ENCODE data around the gene DGKI.

The DGKI gene

GRCh38 chr7:137396051-137396450 is 450.7 kb downstream of the DGKI start:
- no peak for DNase-seq

GRCh38 chr7:137395420-137395819 is 451.4 kb downstream of the DGKI start:
- DNase-seq, result no peak

GRCh38 chr7:137393570-137393969 is 453.2 kb downstream of the DGKI start:
- no peak for DNase-seq

- DNase-seq, result no peak
These were observed 456.7 kb downstream of the DGKI start for GRCh38 chr7:137390076-137390475.

GRCh38 chr7:137388916-137389315 is 457.9 kb downstream of the DGKI start:
- DNase-seq, result no peak

- no peak for DNase-seq
These were observed 459.8 kb downstream of the DGKI start for GRCh38 chr7:137386966-137387365.

GRCh38 chr7:137381045-137381444 is 465.7 kb downstream of the DGKI start:
- DNase-seq, result no peak

GRCh38 chr7:137373507-137373906 is 473.3 kb downstream of the DGKI start:
- DNase-seq, result no peak

GRCh38 chr7:137371616-137372015 is 475.2 kb downstream of the DGKI start:
- DNase-seq, result no peak

- no peak for DNase-seq
These were observed 479.8 kb downstream of the DGKI start for GRCh38 chr7:137366995-137367394.

GRCh38 chr7:137363683-137364082 is 483.1 kb downstream of the DGKI start:
- no peak for DNase-seq

GRCh38 chr7:137360087-137360679 is 486.6 kb downstream of the DGKI start:
- no peak for DNase-seq

- no peak for DNase-seq
These were observed 491.8 kb downstream of the DGKI start for GRCh38 chr7:137354961-137355360.

GRCh38 chr7:137354396-137354795 is 492.4 kb downstream of the DGKI start:
- DNase-seq, result no peak

GRCh38 chr7:137351941-137352340 is 494.8 kb downstream of the DGKI start:
- no peak for DNase-seq

- DNase-seq, result no peak
These were observed 500.9 kb downstream of the DGKI start for GRCh38 chr7:137345799-137346449.

- no peak for DNase-seq
These were observed 503.4 kb downstream of the DGKI start, which contains the start of gene PTN for GRCh38 chr7:137343281-137343841. Gene PTN, minus strand, starts transcription at chr7:137343733. Its CDS starts 88,760 bp downstream, at chr7:137254973.

GRCh38 chr7:137342828-137343261 is 503.9 kb downstream of the DGKI start:
- no peak for DNase-seq

GRCh38 chr7:137342265-137342664 is 504.5 kb downstream of the DGKI start:
- DNase-seq, result no peak

- no peak for DNase-seq
These were observed 508.9 kb downstream of the DGKI start for GRCh38 chr7:137337902-137338301.

- DNase-seq, result no peak
These were observed 511.0 kb downstream of the DGKI start for GRCh38 chr7:137335814-137336213.

- DNase-seq, result no peak
These were observed 515.4 kb downstream of the DGKI start for GRCh38 chr7:137331378-137331777.
